ENCODE measurements around the gene NTM. TPM values are rescaled to one million over a fixed set of nuclear protein-coding genes. Genes with fewer than 3 reads are reported as not detected.

The NTM gene
- total RNA-seq, 4 donors from 2014 or later = 0.21 to 3.2 (median 0.84) TPM

DNA sequence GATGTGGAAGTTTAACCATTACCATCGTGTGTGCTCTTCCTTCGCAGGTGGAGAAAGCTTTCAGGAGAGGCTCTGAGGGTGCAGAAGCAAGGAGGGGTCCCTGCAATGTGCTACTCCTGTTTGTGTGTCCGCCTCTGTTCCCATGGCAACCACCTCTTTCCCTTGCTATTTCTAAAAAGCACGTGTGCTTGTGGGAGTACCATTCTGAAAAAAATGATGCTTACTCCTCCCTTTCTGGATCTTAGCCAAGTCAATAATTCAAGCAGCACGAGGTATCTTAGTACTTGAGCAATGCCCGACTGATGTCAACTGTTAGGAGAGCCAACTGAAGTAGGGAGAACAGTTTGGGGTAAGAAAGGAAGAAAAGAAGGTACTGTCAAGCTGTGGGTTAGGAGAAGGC is 628.7 kb downstream of the NTM start:
- Histone ChIP-seq H3K36me3 (no peaks in the 10 kb centered on the region), H3K9me3 (peaks cover 0 to 17% (median 0%) of the 10 kb centered on the region in 3 donors), H3K4me3 (no peak overlapping the region), H3K27ac (no peak overlapping the region), H3K27me3 (no peaks in the 10 kb centered on the region), H3K4me1 (no peaks in the 10 kb centered on the region)
- no peak for DNase-seq
- 22 to 30% methylated on average over 6 of the region's 6 CpGs for WGBS, 2 donors
- intact Hi-C loops (cut with DNase I) = no loop called here
- TF ChIP-seq, protein P1, sequence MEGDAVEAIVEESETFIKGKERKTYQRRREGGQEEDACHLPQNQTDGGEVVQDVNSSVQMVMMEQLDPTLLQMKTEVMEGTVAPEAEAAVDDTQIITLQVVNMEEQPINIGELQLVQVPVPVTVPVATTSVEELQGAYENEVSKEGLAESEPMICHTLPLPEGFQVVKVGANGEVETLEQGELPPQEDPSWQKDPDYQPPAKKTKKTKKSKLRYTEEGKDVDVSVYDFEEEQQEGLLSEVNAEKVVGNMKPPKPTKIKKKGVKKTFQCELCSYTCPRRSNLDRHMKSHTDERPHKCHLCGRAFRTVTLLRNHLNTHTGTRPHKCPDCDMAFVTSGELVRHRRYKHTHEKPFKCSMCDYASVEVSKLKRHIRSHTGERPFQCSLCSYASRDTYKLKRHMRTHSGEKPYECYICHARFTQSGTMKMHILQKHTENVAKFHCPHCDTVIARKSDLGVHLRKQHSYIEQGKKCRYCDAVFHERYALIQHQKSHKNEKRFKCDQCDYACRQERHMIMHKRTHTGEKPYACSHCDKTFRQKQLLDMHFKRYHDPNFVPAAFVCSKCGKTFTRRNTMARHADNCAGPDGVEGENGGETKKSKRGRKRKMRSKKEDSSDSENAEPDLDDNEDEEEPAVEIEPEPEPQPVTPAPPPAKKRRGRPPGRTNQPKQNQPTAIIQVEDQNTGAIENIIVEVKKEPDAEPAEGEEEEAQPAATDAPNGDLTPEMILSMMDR (IDR thresholded peaks at IDR 0.05) = no peak
- TF ChIP-seq POLR2A (IDR thresholded peaks at IDR 0.05) = no peak

DNA sequence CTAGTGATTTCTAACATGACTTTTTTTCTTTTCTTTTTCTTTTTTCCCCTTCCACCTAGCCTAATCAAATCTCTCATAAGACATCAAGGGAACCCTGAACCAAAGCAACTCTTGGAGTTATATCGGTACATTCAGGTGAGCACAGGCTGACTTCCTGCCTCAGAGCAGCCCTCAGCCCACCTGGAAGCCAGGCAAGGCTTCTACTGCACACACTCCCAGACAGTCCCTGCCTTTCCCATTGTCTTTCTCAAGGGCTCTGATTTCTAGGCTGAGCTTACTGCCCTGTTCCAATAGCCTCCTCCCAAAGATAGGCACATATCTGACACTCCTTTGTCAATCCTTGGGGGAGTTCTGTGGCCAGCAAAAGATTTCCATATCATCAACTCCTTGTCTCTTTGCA is 629.5 kb downstream of the NTM start:
- intact Hi-C loops (cut with DNase I) = no loop called here
- WGBS, 2 donors = 60 to 69% methylated on average over 1 of the region's 1 CpG
- TF ChIP-seq POLR2A (IDR thresholded peaks at IDR 0.05) = no peak
- TF ChIP-seq, protein P1 (IDR thresholded peaks at IDR 0.05) = no peak

DNA sequence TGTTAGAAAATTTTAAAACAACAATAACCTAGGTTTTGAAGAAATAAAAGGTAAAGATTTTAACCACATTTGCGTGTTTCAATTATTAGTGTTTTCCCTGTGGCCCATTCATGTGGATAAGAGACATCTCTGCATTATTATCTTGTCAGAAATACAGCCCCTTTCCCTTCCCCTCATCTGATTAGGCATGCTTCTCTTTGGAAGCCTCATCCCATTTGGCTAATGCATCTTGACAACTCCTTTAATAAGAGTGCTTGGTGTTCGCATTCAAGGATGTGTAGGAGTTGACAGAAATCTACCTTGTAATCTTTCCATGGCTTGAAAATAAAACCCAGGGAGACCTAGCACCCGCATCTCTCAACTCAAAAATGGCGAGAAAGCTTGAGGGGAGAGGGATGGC is 635.5 kb downstream of the NTM start:
- TF ChIP-seq, protein P1 (IDR thresholded peaks at IDR 0.05) = no peak
- no peak for TF ChIP-seq POLR2A (IDR thresholded peaks at IDR 0.05)
- H3K4me1 ChIP-seq = no peaks in the 10 kb centered on the region
- no peak overlapping the region for H3K4me3 ChIP-seq
- H3K9me3 ChIP-seq = no peaks in the 10 kb centered on the region
- no peaks in the 10 kb centered on the region for H3K36me3 ChIP-seq
- no peak overlapping the region for H3K27ac ChIP-seq
- intact Hi-C loops (cut with DNase I) = no loop called here
- 68 to 76% methylated on average over 4 of the region's 4 CpGs for WGBS, 2 donors
- H3K27me3 ChIP-seq = no peaks in the 10 kb centered on the region
- DNase-seq = no peak

More for the DNA sequence above, 629.5 kb downstream of the NTM start:
- no peak for DNase-seq
- H3K27ac ChIP-seq = no peak overlapping the region
- H3K9me3 ChIP-seq = peaks cover 0 to 17% (median 0%) of the 10 kb centered on the region in 3 donors
- no peaks in the 10 kb centered on the region for H3K27me3 ChIP-seq
- no peaks in the 10 kb centered on the region for H3K36me3 ChIP-seq
- H3K4me1 ChIP-seq = no peaks in the 10 kb centered on the region
- H3K4me3 ChIP-seq = no peak overlapping the region

DNA sequence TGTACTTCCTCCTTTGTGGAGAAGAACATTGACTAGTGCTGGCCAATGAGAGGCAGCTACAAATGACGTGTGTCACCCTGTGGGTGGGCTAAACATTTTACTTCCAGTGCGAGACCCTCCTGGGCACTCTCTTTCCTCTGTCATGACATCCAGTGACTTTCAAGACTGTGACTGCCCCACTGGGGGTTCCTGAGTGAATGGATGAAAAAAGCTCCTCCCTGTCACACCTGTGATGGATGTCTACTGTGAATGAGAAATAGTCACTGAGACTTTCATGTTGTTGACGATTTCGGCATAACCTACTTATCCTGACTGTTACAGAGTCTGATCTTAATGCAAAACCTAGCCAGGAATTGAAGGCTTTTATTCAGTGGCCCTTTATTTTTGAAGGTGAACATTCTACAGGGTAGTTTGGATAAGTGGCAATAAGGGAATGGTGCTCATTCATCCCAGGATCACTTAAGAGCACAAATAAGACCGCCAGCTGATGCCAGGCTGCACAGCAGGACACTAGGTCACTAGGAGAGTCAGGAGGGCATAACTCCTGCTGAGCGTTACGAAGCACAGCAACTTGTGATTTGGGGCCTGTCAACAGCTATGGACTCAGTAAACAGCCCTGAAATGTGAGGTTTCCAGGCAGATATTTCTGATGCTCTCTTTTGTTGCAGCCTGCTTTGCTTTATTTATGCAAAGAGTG is 636.6 kb downstream of the NTM start:
- TF ChIP-seq, protein P1 (IDR thresholded peaks at IDR 0.05) = no peak
- TF ChIP-seq POLR2A (IDR thresholded peaks at IDR 0.05) = no peak
- intact Hi-C loops (cut with DNase I) = no loop called here
- no peak for DNase-seq
- WGBS, 2 donors = 78% methylated on average over 7 of the region's 7 CpGs
- no peaks in the 10 kb centered on the region for H3K27me3 ChIP-seq
- no peaks in the 10 kb centered on the region for H3K36me3 ChIP-seq
- no peak overlapping the region for H3K27ac ChIP-seq
- no peaks in the 10 kb centered on the region for H3K9me3 ChIP-seq
- no peaks in the 10 kb centered on the region for H3K4me1 ChIP-seq
- no peak overlapping the region for H3K4me3 ChIP-seq

DNA sequence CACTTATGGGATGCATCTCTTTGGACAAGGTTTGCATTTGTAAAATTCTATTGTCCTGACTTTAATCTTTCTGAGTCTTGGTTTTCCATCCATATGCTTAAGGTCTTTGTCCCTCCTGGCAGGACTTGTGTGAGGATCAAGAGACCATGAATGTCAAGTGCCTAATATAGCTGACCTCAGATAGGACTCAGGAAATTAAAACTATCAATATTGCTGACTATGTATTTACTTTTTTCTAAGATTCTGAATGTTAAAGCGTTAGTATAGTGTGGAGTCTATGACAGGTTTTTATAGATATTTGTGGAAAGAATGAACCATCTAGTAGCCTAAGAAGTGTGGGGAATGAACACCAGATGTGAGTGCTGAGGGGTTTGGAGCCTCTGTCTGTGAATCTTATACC is 637.8 kb downstream of the NTM start:
- Histone ChIP-seq H3K27me3 (no peaks in the 10 kb centered on the region), H3K36me3 (no peaks in the 10 kb centered on the region), H3K9me3 (peaks cover 0 to 3% (median 0%) of the 10 kb centered on the region in 3 donors), H3K4me3 (no peak overlapping the region), H3K27ac (no peak overlapping the region), H3K4me1 (no peaks in the 10 kb centered on the region)
- 44 to 71% methylated on average over 1 of the region's 1 CpG for WGBS, 2 donors
- no peak for DNase-seq
- intact Hi-C loops (cut with DNase I) = no loop called here
- TF ChIP-seq, protein P1 (IDR thresholded peaks at IDR 0.05) = no peak
- no peak for TF ChIP-seq POLR2A (IDR thresholded peaks at IDR 0.05)

Data from esophagus squamous epithelium (tissue), 5 donors.